ENCODE results near the gene KLRC3.
"Not testable (repeated sequence)": the region's sequence is repeated elsewhere in the genome, so short reads cannot be mapped to it uniquely, and the experiment has no call there.

KLRC3 gene

DNA sequence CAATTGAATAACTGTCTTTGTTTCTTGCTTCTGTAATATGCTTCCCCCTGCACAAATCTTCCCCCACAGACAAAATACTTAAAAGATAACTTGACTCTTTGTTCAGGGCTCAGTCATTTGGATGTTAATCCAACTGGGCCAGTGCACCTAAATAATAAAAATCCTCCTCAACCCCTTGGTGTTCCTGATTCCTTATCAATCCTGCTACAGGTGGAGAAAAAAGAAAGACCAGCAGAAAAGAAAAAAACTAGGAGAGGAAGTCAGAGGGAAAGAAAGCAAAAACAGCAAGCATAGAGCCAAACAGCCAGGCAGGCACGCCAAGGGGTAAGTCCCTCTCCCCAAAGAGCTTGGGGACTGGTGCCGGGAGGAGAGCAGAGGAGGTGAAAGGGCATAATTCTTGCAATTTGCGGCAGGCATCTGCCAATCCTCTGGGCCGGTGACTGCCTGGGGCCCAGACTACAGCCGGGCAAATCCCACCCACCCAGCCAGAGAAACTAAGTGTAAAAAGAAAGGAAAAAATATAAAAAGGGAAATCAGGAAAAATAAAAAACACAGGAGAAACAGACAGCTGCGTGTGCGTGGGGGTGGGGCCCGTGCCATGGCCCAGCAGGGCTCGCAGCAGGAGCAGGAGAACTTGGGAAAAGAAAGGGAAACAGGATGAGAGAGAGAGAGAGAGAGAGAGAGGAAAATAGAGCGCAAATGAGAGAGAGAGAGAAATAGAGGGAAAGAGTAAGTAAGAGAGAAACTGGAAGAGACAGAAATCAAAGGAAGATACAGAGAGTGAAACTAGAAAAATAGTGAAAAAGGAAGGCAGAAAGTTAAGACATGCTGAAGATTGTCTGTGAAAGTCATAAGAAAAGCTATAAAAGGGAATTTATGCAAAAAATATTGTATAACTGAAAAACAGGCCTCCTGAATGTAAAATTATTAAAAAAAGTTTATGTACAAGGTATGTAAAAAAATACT, 51.9 kb downstream of the KLRC3 start:
- no peak for DNase-seq

DNA sequence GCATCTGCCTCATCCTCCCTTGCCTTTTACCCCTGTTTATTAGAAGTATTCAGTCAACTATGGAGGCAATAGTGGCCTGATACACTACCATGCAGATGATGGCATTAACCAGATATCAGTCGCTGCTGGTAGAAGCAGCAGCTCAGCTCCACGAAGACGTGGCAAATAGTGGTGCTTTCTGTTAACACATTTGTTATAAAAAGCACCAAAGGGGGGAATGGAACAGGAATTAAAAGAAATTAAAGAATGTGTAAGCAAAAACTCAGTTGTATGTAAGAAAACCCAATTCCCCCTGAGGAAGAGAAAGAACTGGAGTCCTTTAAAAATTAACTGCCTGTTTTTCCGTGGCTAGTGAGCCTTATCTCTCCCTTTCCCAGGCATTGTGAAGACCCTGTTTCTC, 52.7 kb downstream of the KLRC3 start:
- not testable (repeated sequence) for DNase-seq

DNA sequence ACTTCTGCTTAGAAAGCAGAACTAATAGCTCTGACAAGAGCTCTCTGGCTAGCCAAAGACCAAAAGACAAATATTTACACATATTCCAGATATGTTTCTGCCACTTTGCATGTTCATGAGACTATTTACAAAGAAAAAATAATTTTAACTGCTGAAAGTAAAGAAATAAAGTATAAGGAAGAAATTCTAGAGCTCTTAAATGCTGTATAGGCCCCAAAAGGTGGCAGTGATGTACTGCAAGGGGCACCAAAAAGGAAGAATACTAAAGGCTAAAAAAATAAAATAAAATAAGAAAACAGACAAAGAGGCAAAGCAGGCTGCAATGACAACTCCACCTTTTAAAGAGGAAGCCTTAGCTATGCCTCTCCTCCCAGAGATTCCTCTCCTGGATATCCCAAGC, 53.5 kb downstream of the KLRC3 start:
- DNase-seq = no peak

DNA sequence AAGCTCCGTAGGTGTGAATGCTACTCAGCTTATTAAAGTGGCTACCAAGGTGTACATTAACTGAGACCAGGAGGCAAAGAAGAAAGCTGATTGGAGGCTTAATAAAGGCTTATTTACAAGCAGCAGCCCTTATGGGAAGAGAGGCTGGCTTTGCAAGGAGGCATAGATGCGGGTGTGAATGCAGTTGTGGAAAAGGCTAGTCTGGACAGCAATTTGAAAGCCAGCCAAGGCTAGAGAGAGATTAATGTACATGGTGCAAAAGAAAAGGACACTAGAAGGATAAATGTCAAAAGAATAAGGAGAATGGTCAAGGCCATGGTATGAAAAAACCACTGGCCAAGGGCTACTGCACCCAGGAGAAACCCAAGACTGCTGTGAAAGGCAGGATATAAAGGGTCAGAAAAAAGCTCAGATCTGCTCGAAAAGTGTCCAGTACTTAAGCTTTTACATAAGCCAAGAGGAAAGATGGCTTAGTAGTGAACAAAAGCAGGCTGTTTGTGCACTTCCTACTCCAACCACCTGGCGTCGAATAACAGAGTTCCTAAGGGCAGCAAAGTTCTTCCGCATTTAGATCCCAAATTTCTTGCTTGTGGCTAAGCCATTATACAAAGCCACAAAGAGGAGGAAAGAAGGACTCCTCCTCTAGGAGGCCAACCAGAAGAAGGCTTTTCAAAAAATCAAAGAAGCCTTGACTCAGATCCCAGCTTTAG, 54.5 kb downstream of the KLRC3 start:
- no peak for DNase-seq

DNA sequence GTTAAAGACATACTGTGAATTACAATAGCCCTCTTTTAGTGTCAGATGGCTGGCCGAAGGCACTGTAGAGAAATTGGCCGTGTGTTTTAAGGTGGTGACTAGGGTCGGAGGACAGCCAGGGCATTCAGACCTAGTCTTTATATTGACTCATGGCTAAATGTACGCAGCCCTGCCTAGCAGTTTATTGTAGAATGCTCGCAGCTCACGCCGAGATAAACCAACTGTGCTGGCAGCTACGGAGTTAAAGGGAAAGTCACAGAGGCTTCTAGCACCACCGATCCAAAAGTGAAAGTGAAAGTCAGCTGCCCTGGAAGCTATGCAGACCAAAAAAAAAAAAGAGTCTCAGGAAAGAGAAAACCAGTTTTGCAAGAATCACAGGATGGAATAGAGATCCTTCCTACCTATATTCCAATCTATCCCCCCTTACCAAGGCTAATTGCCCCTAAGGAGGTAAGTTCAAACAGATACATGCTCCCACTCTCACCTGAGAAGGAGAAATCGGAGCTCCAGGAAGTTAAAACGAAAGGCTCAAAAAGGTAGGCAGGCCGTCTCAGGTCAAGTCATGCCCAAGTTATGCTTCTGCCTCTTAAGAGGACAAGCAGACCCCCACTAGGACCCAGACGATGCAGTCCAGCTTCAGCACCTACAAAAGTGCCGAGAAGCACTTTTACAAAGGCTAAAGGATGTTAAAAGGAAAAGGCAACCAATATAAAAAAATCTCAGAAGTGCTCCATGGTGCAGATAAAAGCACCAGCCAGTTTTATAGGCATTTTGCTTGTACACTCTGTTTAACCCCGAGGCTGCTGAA, 55.4 kb downstream of the KLRC3 start:
- peak; percentile 9 for DNase-seq

DNA sequence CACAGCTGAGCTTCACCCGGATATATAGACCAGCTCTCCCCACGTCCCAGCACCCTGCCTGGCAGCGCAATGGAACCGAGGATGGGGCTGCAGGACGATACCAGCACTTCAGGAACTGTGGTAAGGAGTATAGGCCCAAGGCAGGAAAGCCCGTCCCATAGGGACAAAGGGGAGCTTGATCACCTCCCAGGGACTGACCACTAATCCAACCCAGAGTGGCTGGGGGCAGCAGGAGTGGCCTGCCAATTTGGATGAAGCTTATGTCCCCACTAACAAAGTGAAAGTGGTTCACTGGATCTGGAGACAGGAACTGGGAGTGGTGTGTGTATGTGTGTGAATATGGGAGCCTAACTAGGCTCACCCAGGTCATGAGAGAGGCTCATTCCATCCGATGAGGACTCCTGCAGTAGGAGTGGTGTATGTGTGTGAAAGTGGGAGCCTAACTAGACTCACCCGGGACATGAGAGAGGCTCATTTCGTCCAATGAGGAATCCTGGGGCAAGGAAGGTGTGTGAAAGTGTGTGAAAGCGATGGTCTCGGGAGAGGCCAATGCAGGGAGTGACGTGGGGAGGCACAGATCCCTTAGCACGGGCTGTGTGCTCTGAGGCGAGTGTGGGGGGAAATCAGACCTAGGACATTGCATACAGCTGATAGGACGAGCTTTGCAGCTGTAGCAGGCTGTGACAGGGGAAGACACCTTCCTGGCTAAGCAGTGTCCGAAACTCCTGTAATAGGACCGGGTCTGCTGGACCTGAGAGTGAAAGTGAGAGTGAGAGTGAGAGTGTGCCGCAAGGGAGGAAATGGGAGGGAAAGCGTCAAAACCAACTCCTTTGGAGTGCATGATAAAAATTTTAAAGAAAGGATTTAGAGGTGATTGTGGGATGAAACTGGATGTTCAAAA, 56.2 kb downstream of the KLRC3 start:
- no peak for DNase-seq

DNA sequence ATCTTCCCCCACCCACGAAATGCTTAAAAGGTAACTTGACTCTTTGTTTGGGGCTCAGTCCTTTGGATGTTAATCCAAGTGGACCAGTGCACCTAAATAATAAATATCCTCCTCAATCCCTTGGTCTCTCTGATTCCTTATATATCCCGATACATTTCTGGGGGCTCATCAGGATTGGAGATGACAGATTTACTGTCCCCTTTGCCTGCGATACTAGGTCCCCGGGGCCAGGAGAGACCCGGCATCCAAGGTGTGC, 56.8 kb downstream of the KLRC3 start:
- DNase-seq = no peak

DNA sequence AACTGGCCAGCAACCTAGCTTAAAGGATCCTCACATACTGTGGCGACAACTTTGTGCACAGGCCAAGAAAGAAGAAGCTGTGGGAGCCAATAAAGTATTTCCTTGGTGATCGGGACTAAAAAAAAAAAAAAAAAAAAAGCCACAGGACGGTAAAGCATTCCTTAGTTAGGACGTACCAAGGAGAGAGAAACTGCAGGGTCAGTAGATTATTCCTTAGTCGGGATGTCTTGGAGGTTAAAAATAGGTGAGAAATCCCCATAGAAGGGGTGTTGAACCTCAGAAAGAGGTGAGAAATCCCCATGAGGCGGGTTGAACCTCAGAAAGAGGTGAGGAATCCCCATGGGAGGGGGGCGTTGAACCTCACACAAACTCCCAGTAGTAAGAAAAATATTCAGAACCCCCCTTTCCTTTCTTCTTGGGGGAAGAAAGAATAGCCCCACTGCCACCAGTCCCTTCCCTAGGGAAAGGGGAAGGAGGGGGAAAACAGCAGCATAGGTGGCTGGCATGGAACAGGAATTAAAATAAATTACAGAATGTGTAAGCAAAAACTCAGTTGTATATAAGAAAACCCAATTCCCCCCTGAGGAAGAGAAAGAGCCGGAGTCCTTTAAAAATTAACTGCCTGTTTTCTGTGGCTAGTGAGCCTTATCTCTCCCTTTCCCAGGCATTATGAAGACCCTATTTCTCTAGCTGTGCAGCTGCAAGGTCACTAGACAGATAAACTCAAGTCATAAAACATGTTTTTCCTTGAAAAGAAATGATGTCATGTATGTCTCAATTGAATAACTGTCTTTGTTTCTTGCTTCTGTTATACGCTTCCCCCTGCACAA, 57.4 kb downstream of the KLRC3 start:
- no peak for DNase-seq

DNA sequence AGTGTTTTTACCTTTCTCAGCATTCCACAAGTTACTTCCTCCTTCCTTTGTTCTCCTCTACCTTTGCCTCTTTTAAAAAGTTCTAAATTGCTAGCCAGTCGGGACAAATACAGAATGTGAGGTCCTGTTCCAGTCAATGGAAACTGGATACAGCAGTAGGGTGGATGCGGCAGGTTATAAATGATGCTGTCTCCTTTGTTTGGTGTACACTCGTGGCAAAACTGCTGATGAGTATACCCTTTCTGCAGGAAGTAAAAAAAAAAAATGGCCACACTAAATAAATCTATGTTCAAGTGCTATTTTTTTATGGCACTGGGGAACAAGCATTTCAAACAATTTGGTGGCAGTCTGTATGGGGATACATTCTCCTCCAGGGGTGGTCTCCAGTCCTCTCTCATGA, 58.1 kb downstream of the KLRC3 start:
- DNase-seq = no peak

Measured in DMS 273 treated with DMSO at 0.1 percent for 48 hours (cell line).